ENCODE results near the gene RD3L.

DNA sequence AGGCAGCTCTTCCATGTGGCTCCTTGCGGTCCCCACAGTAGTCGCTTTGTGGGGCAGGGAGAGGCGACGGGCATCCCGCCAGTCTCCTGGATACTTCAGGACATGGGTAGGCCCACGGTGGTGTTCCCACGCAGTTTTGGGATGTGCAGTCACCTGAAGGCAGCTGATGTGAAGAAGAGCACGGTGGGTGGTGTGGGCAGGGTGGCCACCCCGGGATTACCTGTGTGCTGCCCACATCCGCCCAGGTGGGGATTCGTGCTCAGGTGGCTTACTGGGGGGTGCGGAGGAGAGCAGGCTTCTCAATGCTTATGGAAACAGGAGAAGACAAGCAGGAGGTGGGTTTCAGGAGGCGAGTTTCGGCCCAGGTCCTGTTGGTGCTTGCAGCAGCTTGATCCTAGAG lies 42.5 kb downstream of the RD3L start:
- TF ChIP-seq NRF1 (conservative IDR thresholded peaks at IDR 0.05; ENCODE audit: low read depth, low read length) (no peak), RAD21 (IDR thresholded peaks at IDR 0.05; ENCODE audit: insufficient read depth, low read depth, low read length) (no peak), CREB1 (IDR thresholded peaks at IDR 0.05; ENCODE audit: low read depth) (no peak), ATF7 (IDR thresholded peaks at IDR 0.05; ENCODE audit: low read depth) (no peak)
- TF ChIP-seq, protein P1, sequence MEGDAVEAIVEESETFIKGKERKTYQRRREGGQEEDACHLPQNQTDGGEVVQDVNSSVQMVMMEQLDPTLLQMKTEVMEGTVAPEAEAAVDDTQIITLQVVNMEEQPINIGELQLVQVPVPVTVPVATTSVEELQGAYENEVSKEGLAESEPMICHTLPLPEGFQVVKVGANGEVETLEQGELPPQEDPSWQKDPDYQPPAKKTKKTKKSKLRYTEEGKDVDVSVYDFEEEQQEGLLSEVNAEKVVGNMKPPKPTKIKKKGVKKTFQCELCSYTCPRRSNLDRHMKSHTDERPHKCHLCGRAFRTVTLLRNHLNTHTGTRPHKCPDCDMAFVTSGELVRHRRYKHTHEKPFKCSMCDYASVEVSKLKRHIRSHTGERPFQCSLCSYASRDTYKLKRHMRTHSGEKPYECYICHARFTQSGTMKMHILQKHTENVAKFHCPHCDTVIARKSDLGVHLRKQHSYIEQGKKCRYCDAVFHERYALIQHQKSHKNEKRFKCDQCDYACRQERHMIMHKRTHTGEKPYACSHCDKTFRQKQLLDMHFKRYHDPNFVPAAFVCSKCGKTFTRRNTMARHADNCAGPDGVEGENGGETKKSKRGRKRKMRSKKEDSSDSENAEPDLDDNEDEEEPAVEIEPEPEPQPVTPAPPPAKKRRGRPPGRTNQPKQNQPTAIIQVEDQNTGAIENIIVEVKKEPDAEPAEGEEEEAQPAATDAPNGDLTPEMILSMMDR (IDR thresholded peaks at IDR 0.05 in 2 of 3, conservative IDR thresholded peaks at IDR 0.05 in 1 of 3; ENCODE audit: control insufficient read depth in 2 of 3, extremely low read depth in 1 of 3, insufficient read depth in 1 of 3, low read depth in 3 of 3, low read length in 3 of 3): no peak
- TF ChIP-seq, protein P2, sequence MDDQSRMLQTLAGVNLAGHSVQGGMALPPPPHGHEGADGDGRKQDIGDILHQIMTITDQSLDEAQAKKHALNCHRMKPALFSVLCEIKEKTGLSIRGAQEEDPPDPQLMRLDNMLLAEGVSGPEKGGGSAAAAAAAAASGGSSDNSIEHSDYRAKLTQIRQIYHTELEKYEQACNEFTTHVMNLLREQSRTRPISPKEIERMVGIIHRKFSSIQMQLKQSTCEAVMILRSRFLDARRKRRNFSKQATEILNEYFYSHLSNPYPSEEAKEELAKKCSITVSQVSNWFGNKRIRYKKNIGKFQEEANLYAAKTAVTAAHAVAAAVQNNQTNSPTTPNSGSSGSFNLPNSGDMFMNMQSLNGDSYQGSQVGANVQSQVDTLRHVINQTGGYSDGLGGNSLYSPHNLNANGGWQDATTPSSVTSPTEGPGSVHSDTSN (IDR thresholded peaks at IDR 0.05; ENCODE audit: insufficient replicate concordance, low read depth, low read length): no peak
